ENCODE data around the gene LRRC36. TPM values are rescaled to one million over a fixed set of nuclear protein-coding genes. Genes with fewer than 3 reads are reported as not detected.
"Not testable (repeated sequence)": the region's sequence is repeated elsewhere in the genome, so short reads cannot be mapped to it uniquely, and the experiment has no call there.

Gene LRRC36
- total RNA-seq, 1 donor from 2014 or later, result 1.4 TPM

- no peak for DNase-seq
Measured at GRCh38 chr16:67345401-67345800, 18.8 kb downstream of the LRRC36 start.

- DNase-seq, result no peak
Measured at GRCh38 chr16:67346341-67346740, 19.7 kb downstream of the LRRC36 start.

- no peak for DNase-seq
Measured at GRCh38 chr16:67349172-67349571, 22.6 kb downstream of the LRRC36 start.

- DNase-seq, result no peak
Measured at GRCh38 chr16:67350324-67350723, 23.7 kb downstream of the LRRC36 start.

GRCh38 chr16:67352463-67352862 is 25.8 kb downstream of the LRRC36 start:
- not testable (repeated sequence) for DNase-seq

GRCh38 chr16:67356396-67356795 is 29.8 kb downstream of the LRRC36 start:
- DNase-seq, result no peak

GRCh38 chr16:67357561-67357960 is 30.9 kb downstream of the LRRC36 start:
- DNase-seq, result no peak

GRCh38 chr16:67359540-67360269 is 33.1 kb downstream of the LRRC36 start:
- not testable (repeated sequence) for DNase-seq

GRCh38 chr16:67361038-67361437 is 34.4 kb downstream of the LRRC36 start:
- DNase-seq, result no peak

GRCh38 chr16:67364600-67365235 is 38.1 kb downstream of the LRRC36 start:
- no peak for DNase-seq

GRCh38 chr16:67370661-67371060 is 44.0 kb downstream of the LRRC36 start:
- no peak for DNase-seq

- no peak for DNase-seq
Measured at GRCh38 chr16:67372664-67373063, 46.0 kb downstream of the LRRC36 start.

GRCh38 chr16:67376012-67376411 is 49.4 kb downstream of the LRRC36 start:
- not testable (repeated sequence) for DNase-seq

- no peak for DNase-seq
Measured at GRCh38 chr16:67378642-67379041, 52.0 kb downstream of the LRRC36 start.

GRCh38 chr16:67383284-67383683 is 56.7 kb downstream of the LRRC36 start:
- DNase-seq, result no peak

GRCh38 chr16:67384778-67385510 is 58.3 kb downstream of the LRRC36 start:
- DNase-seq, result no peak

- no peak for DNase-seq
Measured at GRCh38 chr16:67386861-67387455, 60.3 kb downstream of the LRRC36 start.

- DNase-seq, result no peak
Measured at GRCh38 chr16:67387479-67388079, 61.0 kb downstream of the LRRC36 start.

GRCh38 chr16:67388191-67388590 is 61.6 kb downstream of the LRRC36 start:
- no peak for DNase-seq

GRCh38 chr16:67388591-67388990 is 62.0 kb downstream of the LRRC36 start:
- DNase-seq, result no peak

GRCh38 chr16:67389911-67390815 is 63.5 kb downstream of the LRRC36 start:
- DNase-seq, result no peak

All from occipital lobe (tissue), 2 donors.